Glutamatergic neuron (in vitro differentiated cells): ENCODE results near the gene MTCH1. TPM values are rescaled to one million over a fixed set of nuclear protein-coding genes. Genes with fewer than 3 reads are reported as not detected.

Source experiments
- DNase-seq: peaks from one replicate; pipeline ENCODE4 v3.0.0; 2022
- H3K27ac Mint-ChIP-seq: one replicate; pipeline ENCODE4 v1.8.0; 2020; ENCODE audit warnings: mild to moderate bottlenecking, mixed read lengths, inconsistent platforms; ENCODE audit not compliant: unreplicated experiment
- H3K27me3 Mint-ChIP-seq: one replicate; pipeline ENCODE4 v1.8.0; 2020; ENCODE audit warnings: mild to moderate bottlenecking, moderate library complexity, mixed read lengths, inconsistent platforms; ENCODE audit not compliant: unreplicated experiment
- H3K36me3 Mint-ChIP-seq: one replicate; pipeline ENCODE4 v1.8.0; 2020; ENCODE audit warnings: mild to moderate bottlenecking, mixed read lengths, inconsistent platforms; ENCODE audit not compliant: unreplicated experiment
- H3K4me1 Mint-ChIP-seq: one replicate; pipeline ENCODE4 v1.8.0; 2020; ENCODE audit warnings: mild to moderate bottlenecking, low read depth, mixed read lengths, inconsistent platforms; ENCODE audit not compliant: unreplicated experiment
- H3K4me3 Mint-ChIP-seq: one replicate; pipeline ENCODE4 v1.8.0; 2020; ENCODE audit warnings: mild to moderate bottlenecking, mixed read lengths, inconsistent platforms; ENCODE audit not compliant: unreplicated experiment
- H3K9me3 Mint-ChIP-seq: one replicate; pipeline ENCODE4 v1.8.0; 2020; ENCODE audit warnings: mild to moderate bottlenecking, moderate library complexity, mixed read lengths, inconsistent platforms; ENCODE audit not compliant: unreplicated experiment
- CTCF ChIP-seq: fragments of 200-600 bp; sonication (generic); IDR thresholded peaks from one replicate; pipeline ENCODE4 v1.5.0; 2021; ENCODE audit not compliant: partially characterized antibody, unreplicated experiment
- total RNA-seq: library from RNA; stranded (reverse); fragmentation: NEBNext Ultra II Directional; extraction: Animal tissue kit (Norgen Biotek cat#: 25700); gene quantifications from one replicate; pipeline ENCODE4 v1.2.1, GENCODE V29; 2021; ENCODE audit not compliant: unreplicated experiment

MTCH1 gene
- total RNA-seq, 1 donor from 2014 or later: 179 TPM

GRCh38 chr6:37011656-37012378 lies 25.8 kb upstream of the MTCH1 start:
- H3K4me3 Mint-ChIP-seq: no peak overlapping the region
- DNase-seq: no peak
- no peaks in the 10 kb centered on the region for H3K9me3 Mint-ChIP-seq
- H3K27me3 Mint-ChIP-seq: peaks cover 3% of the 10 kb centered on the region
- no peak for TF ChIP-seq CTCF
- no peaks in the 10 kb centered on the region for H3K36me3 Mint-ChIP-seq
- H3K27ac Mint-ChIP-seq: no peak overlapping the region
- H3K4me1 Mint-ChIP-seq: peaks cover under 1% of the 10 kb centered on the region

GRCh38 chr6:37010402-37010892 lies 24.5 kb upstream of the MTCH1 start:
- Mint-ChIP-seq H3K27me3 (peaks cover 8% of the 10 kb centered on the region), H3K27ac (no peak overlapping the region), H3K9me3 (no peaks in the 10 kb centered on the region), H3K4me1 (no peaks in the 10 kb centered on the region), H3K4me3 (no peak overlapping the region), H3K36me3 (no peaks in the 10 kb centered on the region)
- TF ChIP-seq CTCF: no peak
- no peak for DNase-seq

- no peak overlapping the region for H3K4me3 Mint-ChIP-seq
- H3K27ac Mint-ChIP-seq: no peak overlapping the region
- H3K36me3 Mint-ChIP-seq: no peaks in the 10 kb centered on the region
- no peak for TF ChIP-seq CTCF
- no peaks in the 10 kb centered on the region for H3K4me1 Mint-ChIP-seq
- DNase-seq: no peak
- H3K27me3 Mint-ChIP-seq: peaks cover 8% of the 10 kb centered on the region
- H3K9me3 Mint-ChIP-seq: no peaks in the 10 kb centered on the region
Observed at GRCh38 chr6:37008484-37009465, 22.8 kb upstream of the MTCH1 start.

- Mint-ChIP-seq H3K4me3 (no peak overlapping the region), H3K36me3 (no peaks in the 10 kb centered on the region), H3K9me3 (no peaks in the 10 kb centered on the region), H3K27me3 (peaks cover 8% of the 10 kb centered on the region), H3K27ac (no peak overlapping the region), H3K4me1 (no peaks in the 10 kb centered on the region)
- TF ChIP-seq CTCF: no peak
- DNase-seq: no peak
Observed at GRCh38 chr6:37007340-37008043, 21.5 kb upstream of the MTCH1 start.
